C4-2B (cell line): ENCODE data around the gene MFSD1.

Source experiments
- H3K27ac ChIP-seq: fragments of 450-650 bp; 2 replicates; pipeline ENCODE4 v1.5.1; 2017
- ZFX ChIP-seq: fragments of 450-650 bp; IDR thresholded peaks from 2 replicates; pipeline ENCODE4 v1.6.1; 2017
- TF ChIP-seq, protein P1 (sequence below): fragments of 450-650 bp; conservative IDR thresholded peaks from 2 replicates; pipeline ENCODE4 v1.5.1; 2017; ENCODE audit warnings: mild to moderate bottlenecking

The MFSD1 gene

DNA sequence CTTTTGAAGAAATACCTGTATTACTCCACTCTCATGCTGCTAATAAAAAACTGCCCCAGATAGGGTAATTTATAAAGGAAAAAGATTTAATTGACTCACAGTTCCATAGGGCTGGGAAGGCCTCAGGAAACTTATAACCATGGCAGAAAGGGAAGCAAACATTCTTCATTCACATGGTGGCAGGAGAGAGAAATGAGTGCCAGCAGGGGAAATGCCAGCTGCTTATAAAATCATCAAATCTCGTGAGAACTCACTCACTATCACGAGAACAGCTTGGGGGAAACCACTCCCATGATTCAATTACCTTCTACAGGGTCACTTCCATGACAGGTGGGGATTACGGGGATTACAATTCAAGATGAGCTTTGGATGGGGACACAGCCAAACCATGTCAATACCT, 18.7 kb downstream of the MFSD1 start:
- no peak overlapping the region for H3K27ac ChIP-seq
- TF ChIP-seq ZFX = no peak
- TF ChIP-seq, protein P1, sequence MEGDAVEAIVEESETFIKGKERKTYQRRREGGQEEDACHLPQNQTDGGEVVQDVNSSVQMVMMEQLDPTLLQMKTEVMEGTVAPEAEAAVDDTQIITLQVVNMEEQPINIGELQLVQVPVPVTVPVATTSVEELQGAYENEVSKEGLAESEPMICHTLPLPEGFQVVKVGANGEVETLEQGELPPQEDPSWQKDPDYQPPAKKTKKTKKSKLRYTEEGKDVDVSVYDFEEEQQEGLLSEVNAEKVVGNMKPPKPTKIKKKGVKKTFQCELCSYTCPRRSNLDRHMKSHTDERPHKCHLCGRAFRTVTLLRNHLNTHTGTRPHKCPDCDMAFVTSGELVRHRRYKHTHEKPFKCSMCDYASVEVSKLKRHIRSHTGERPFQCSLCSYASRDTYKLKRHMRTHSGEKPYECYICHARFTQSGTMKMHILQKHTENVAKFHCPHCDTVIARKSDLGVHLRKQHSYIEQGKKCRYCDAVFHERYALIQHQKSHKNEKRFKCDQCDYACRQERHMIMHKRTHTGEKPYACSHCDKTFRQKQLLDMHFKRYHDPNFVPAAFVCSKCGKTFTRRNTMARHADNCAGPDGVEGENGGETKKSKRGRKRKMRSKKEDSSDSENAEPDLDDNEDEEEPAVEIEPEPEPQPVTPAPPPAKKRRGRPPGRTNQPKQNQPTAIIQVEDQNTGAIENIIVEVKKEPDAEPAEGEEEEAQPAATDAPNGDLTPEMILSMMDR = no peak

DNA sequence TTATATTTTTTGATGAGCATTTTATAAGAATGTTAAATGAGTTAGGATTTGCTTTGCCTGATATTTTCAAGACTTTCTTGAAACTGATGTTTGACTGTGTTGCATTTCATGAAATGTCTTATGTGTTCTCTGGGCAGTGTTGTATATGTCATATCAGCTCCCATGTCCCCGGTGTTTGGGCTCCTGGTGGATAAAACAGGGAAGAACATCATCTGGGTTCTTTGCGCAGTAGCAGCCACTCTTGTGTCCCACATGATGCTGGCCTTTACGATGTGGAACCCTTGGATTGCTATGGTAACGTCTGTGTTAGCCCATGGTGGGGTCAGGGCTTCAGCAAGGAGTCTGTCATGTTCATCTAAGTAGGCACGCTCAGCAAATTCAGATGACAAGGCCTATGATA, 20.0 kb downstream of the MFSD1 start:
- TF ChIP-seq, protein P1 = no peak
- TF ChIP-seq ZFX = no peak
- no peak overlapping the region for H3K27ac ChIP-seq

DNA sequence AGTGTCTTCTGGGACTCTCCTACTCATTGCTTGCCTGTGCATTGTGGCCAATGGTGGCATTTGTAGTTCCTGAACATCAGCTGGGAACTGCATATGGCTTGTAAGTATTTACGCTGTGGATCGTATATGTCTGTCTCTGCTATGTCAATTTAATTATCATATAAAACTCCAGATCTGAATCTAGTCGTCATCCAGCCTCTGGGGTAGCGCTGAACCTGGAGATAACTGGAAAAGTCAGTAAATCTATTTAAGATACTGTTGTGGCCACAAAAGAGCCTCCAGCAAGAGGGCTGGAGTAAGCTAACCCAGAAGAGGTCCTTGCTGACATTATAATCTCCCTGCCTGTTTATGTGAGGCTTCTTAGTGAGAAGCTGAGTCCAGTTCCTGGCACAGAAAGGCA, 21.6 kb downstream of the MFSD1 start:
- no peak overlapping the region for H3K27ac ChIP-seq
- TF ChIP-seq ZFX = no peak
- TF ChIP-seq, protein P1 = no peak

DNA sequence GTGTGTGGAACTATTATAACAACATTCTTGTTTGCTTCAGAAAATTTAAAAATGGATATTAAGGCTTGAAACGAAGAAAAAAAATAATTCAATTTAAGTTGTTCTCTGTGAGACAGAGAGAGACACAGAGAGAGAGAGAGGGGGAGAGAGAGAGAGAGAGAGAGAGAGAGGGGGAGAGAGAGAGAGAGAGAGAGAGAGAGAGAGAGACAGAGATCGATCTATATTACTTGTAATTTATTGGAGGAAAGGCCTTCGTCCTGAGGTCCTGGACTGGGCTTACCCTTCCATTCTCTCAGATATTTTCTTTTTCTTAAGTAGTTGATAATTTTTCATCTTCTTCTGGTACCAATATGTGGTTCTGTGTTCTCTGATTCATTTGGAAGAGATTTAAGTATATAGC, 25.9 kb downstream of the MFSD1 start:
- TF ChIP-seq, protein P1 = no peak
- TF ChIP-seq ZFX = no peak
- no peak overlapping the region for H3K27ac ChIP-seq

DNA sequence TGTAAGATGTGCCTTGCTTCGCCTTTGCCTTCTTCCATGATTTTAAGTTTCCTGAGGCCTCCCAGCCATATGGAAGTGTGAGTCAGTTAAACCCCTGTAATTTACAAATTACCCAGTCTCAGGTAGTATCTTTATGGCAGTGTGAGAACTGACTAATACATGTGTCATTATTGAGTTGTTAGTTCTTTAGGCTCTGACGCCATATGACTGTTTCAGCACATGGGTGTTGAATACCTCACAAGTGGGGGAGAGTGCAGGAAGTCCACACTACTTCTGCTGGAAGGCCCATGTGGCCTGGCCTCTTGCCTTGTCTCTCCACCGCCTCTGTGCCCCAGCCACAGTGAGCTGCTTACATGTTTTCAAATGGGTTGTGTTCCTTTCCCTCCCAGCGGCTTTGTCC, 28.5 kb downstream of the MFSD1 start:
- no peak overlapping the region for H3K27ac ChIP-seq
- TF ChIP-seq ZFX = no peak
- TF ChIP-seq, protein P1 = no peak

DNA sequence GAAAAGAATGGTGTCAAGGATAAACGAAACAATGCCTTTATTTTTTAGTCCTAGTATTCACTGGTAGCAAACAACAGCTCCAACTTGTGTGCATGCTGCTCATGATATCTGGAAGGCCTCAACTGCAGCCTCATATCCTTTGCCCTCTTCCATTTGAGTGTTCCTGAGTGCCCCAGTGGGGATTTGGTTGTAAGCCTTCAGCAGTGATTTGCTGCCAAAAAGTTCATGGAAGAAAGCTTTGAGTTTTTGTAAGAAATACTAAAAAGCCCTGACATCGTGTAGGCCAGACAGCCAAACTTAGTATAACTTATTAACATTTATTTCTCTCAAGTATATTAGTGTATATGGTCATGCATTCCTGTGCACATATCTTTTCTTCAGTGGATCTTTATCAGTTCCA, 30.0 kb downstream of the MFSD1 start:
- TF ChIP-seq, protein P1 = no peak
- TF ChIP-seq ZFX = no peak
- no peak overlapping the region for H3K27ac ChIP-seq

DNA sequence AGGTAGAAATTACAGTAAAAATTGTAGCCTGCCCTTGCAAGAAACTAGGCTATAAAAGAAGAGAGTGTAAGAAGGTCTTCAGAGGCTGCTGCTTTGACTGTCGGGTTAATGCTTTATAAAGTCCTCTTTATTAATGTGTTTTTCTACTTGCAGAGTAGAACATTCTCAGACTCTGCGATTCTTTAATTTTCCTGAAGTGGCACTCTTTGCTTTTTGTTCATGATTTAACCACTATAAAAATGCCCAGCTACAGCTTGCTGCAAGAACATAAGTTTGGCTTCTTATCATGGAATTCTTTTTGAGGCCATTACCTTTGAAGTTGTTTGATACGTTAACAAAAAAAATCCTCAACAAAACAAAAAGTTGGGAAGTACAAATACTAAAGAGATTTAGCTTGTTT, 33.8 kb downstream of the MFSD1 start:
- no peak for TF ChIP-seq ZFX
- TF ChIP-seq, protein P1 = no peak
- H3K27ac ChIP-seq = no peak overlapping the region
